GM18907 (cell line): Measurements from ENCODE around the gene ARHGAP11A.

Source experiments
- ATAC-seq: cut with Tn5 transposase; IDR thresholded peaks from one replicate; pipeline ENCODE4 v1.9.1; 2021; ENCODE audit warnings: mild to moderate bottlenecking, moderate library complexity; ENCODE audit not compliant: unreplicated experiment

Gene ARHGAP11A

GRCh38 chr15:32683906-32684584 is 68.7 kb downstream of the ARHGAP11A start:
- no peak for ATAC-seq

GRCh38 chr15:32685576-32685975 is 70.3 kb downstream of the ARHGAP11A start:
- ATAC-seq: no peak

- no peak for ATAC-seq
Measured at GRCh38 chr15:32687556-32687955, 72.3 kb downstream of the ARHGAP11A start.

- no peak for ATAC-seq
Measured at GRCh38 chr15:32688151-32688639, 72.9 kb downstream of the ARHGAP11A start.
